GM21447 (cell line): ENCODE data around the gene SLIT3.

Experiments
- ATAC-seq: cut with Tn5 transposase; IDR thresholded peaks from one replicate; pipeline ENCODE4 v1.9.1; 2021; ENCODE audit not compliant: unreplicated experiment

SLIT3 gene

GRCh38 chr5:169178274-169178673, 122.7 kb downstream of the SLIT3 start:
- no peak for ATAC-seq

- ATAC-seq, result no peak
Observed at GRCh38 chr5:169176709-169177694, 123.9 kb downstream of the SLIT3 start.

GRCh38 chr5:169175733-169176132, 125.2 kb downstream of the SLIT3 start:
- ATAC-seq, result no peak

- no peak for ATAC-seq
Observed at GRCh38 chr5:169174923-169175322, 126.0 kb downstream of the SLIT3 start.

GRCh38 chr5:169173372-169173771, 127.6 kb downstream of the SLIT3 start:
- no peak for ATAC-seq

GRCh38 chr5:169171515-169171914, 129.4 kb downstream of the SLIT3 start:
- ATAC-seq, result no peak

GRCh38 chr5:169169783-169170182, 131.2 kb downstream of the SLIT3 start:
- ATAC-seq, result no peak

GRCh38 chr5:169168280-169168679, 132.7 kb downstream of the SLIT3 start:
- no peak for ATAC-seq

GRCh38 chr5:169166078-169166477, 134.9 kb downstream of the SLIT3 start:
- ATAC-seq, result no peak

GRCh38 chr5:169165052-169165451, 135.9 kb downstream of the SLIT3 start:
- ATAC-seq, result no peak

GRCh38 chr5:169164481-169164925, 136.4 kb downstream of the SLIT3 start:
- ATAC-seq, result no peak

GRCh38 chr5:169162407-169162806, 138.5 kb downstream of the SLIT3 start:
- no peak for ATAC-seq

GRCh38 chr5:169161022-169161680, 139.8 kb downstream of the SLIT3 start:
- ATAC-seq, result no peak

GRCh38 chr5:169160405-169160901, 140.5 kb downstream of the SLIT3 start:
- ATAC-seq, result no peak

GRCh38 chr5:169158764-169159163, 142.2 kb downstream of the SLIT3 start:
- ATAC-seq, result no peak

GRCh38 chr5:169157064-169157463, 143.9 kb downstream of the SLIT3 start:
- no peak for ATAC-seq

GRCh38 chr5:169154679-169155078, 146.3 kb downstream of the SLIT3 start:
- no peak for ATAC-seq

GRCh38 chr5:169153405-169153804, 147.5 kb downstream of the SLIT3 start:
- no peak for ATAC-seq

- ATAC-seq, result no peak
Observed at GRCh38 chr5:169152946-169153345, 148.0 kb downstream of the SLIT3 start.

- no peak for ATAC-seq
Observed at GRCh38 chr5:169152453-169152852, 148.5 kb downstream of the SLIT3 start.

GRCh38 chr5:169151051-169151805, 149.7 kb downstream of the SLIT3 start:
- no peak for ATAC-seq
